GM18861 (cell line): Measurements from ENCODE around the gene AMFR.

Experiments
- ATAC-seq: cut with Tn5 transposase; IDR thresholded peaks from one replicate; pipeline ENCODE4 v1.9.1; 2021; ENCODE audit not compliant: unreplicated experiment

The AMFR gene

DNA sequence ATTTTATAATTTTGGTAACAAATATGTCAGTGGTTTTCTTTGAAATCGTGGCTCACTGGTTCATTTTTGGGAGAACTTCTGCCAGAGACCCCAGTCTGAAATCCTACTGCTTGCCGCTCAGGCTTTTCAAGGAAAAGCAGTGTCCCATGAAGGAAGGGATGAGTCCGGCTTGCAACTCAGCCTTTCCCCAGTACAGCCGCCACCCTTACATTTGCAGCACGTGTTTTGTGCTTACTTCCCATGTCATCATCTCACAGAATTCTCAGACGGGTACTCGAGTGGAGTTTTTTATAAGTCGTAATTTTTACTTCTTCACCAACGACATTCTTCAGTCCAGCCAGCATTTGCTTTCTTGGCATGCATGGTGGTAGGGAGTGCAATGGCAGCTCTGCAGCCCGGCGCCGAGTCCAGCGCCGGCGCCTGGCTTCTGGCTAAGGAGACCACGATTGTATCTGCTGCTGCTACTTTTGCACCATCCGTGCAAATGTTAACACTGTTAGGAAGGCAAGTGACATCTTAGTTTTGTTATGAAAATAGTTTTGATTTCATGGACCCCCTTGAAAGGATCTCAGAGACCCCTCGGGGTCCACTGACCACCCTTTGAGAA lies 111.0 kb downstream of the AMFR start:
- no peak for ATAC-seq

GRCh38 chr16:56312556-56312955 lies 112.8 kb downstream of the AMFR start:
- no peak for ATAC-seq

DNA sequence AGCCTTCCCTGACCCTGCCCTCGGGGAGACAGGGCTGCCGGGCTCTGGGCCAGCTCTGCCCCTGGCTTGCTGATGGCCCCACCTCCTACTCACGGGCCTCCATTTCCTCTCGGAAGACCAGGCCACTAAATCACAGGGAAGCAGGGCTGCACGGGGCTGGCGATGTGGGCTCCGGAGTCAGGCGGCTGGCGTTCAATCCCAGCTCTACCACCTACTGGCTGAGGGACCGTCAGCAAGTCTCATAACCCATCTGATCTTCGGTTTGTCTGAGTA lies 113.4 kb downstream of the AMFR start:
- ATAC-seq = no peak
